ENCODE data around the gene KCNJ5.
"Not testable (repeated sequence)": the region's sequence is repeated elsewhere in the genome, so short reads cannot be mapped to it uniquely, and the experiment has no call there.

Gene KCNJ5

DNA sequence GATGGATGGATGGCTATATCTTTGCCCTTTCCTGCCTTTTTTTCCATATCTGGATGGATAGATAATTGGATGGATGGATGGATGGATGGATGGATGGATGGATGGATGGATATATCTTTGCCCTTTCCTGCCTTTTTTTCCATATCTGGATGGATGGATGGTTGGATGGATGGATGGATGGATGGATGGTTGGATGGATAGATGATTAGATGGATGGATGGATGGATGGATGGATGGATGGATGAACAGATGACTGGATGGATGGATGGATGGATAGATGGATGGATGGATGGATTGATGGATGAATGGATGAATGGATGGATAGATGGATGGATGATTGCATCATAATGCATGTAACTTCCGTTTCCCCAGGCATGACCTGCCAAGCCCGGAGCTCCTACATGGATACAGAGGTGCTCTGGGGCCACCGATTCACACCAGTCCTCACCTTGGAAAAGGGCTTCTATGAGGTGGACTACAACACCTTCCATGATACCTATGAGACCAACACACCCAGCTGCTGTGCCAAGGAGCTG is 24.9 kb downstream of the KCNJ5 start:
- H3K4me1 ChIP-seq (ENCODE audit: control insufficient read depth, insufficient read depth, low read length, poor library complexity, severe bottlenecking), result no peaks in the 10 kb centered on the region
- no peak overlapping the region for H3K27ac ChIP-seq (ENCODE audit: low read depth, low read length, severe bottlenecking)
- H3K36me3 ChIP-seq (ENCODE audit: control insufficient read depth, insufficient read depth, low read length), result no peaks in the 10 kb centered on the region
- H3K4me3 ChIP-seq (ENCODE audit: extremely low read depth, insufficient read depth, low read length, poor library complexity, severe bottlenecking), result no peak overlapping the region
- no peaks in the 10 kb centered on the region for H3K9me3 ChIP-seq (ENCODE audit: control insufficient read depth, low read length)
- WGBS, 2 experiments (ENCODE audit: insufficient coverage in 2 of 2), result no CpG with 5 or more reads among the region's 3 CpGs

GRCh38 chr11:128916681-128917080 is 25.5 kb downstream of the KCNJ5 start:
- Histone ChIP-seq H3K4me1 (ENCODE audit: control insufficient read depth, insufficient read depth, low read length, poor library complexity, severe bottlenecking) (no peaks in the 10 kb centered on the region), H3K9me3 (ENCODE audit: control insufficient read depth, low read length) (no peaks in the 10 kb centered on the region), H3K36me3 (ENCODE audit: control insufficient read depth, insufficient read depth, low read length) (no peaks in the 10 kb centered on the region), H3K4me3 (ENCODE audit: extremely low read depth, insufficient read depth, low read length, poor library complexity, severe bottlenecking) (no peak overlapping the region), H3K27ac (ENCODE audit: low read depth, low read length, severe bottlenecking) (no peak overlapping the region)
- WGBS, 2 experiments (ENCODE audit: insufficient coverage in 2 of 2), result 80 to 100% methylated on average over 1 to 2 of the region's 2 CpGs

DNA sequence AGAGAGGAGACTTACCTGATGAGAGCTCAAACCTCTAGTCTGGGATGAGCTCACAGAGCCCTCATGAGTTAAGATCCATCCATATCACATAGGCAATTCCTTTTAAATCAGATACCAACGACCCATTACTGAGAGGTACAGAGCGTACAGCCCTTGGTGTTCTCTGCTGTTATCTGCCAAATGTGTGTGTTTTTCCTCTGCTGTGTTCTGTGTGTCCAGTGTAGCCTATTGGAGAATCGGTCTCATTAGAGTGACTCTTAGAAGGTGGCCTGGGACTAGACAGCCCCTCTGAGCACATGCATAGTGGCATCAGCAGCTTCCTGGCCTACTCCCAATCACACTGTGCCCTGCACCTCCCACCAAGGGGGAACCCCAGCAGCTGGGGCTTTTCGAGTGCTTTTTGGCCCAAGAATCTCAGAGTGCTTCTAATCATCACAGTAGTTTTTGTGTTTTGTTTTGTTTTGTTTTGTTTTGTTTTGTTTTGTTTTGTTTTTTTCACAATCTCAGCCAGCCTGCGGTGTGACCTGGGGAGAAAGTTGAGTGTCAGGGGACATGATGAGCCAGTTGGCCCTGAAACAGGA is 26.1 kb downstream of the KCNJ5 start:
- Histone ChIP-seq H3K36me3 (ENCODE audit: control insufficient read depth, insufficient read depth, low read length) (no peaks in the 10 kb centered on the region), H3K9me3 (ENCODE audit: control insufficient read depth, low read length) (no peaks in the 10 kb centered on the region), H3K4me1 (ENCODE audit: control insufficient read depth, insufficient read depth, low read length, poor library complexity, severe bottlenecking) (no peaks in the 10 kb centered on the region), H3K27ac (ENCODE audit: low read depth, low read length, severe bottlenecking) (no peak overlapping the region), H3K4me3 (ENCODE audit: extremely low read depth, insufficient read depth, low read length, poor library complexity, severe bottlenecking) (no peak overlapping the region)
- 0 to 61% methylated on average over 1 to 3 of the region's 5 CpGs for WGBS, 2 experiments (ENCODE audit: insufficient coverage in 2 of 2)

- WGBS, 2 experiments (ENCODE audit: insufficient coverage in 2 of 2), result 88 to 89% methylated on average over 3 to 4 of the region's 5 CpGs
- Histone ChIP-seq H3K4me3 (ENCODE audit: extremely low read depth, insufficient read depth, low read length, poor library complexity, severe bottlenecking) (no peak overlapping the region), H3K9me3 (ENCODE audit: control insufficient read depth, low read length) (no peaks in the 10 kb centered on the region), H3K36me3 (ENCODE audit: control insufficient read depth, insufficient read depth, low read length) (no peaks in the 10 kb centered on the region), H3K4me1 (ENCODE audit: control insufficient read depth, insufficient read depth, low read length, poor library complexity, severe bottlenecking) (no peaks in the 10 kb centered on the region), H3K27ac (ENCODE audit: low read depth, low read length, severe bottlenecking) (no peak overlapping the region)
Measured at GRCh38 chr11:128919216-128919615, 28.1 kb downstream of the KCNJ5 start.

DNA sequence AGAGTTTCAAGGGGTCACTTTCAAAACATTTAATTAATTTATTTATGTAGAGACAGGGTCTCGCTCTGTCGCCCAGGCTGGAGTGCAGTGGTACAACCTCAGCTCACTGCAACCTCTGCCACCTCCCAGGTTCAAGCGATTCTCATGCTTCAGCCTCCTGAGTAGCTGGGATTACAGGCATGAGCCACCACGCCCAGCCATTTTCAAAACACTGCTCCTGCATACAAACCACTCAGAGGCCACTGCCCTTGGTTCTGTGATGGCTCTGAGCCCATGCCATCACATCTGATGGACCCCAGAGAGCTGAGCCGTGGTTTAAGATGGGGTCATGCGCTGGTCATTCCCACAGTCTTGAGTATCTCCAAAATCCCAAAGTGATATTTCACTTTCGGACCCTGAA is 28.5 kb downstream of the KCNJ5 start:
- not testable (repeated sequence) for H3K4me1 ChIP-seq (ENCODE audit: control insufficient read depth, insufficient read depth, low read length, poor library complexity, severe bottlenecking); H3K9me3 ChIP-seq (ENCODE audit: control insufficient read depth, low read length); H3K36me3 ChIP-seq (ENCODE audit: control insufficient read depth, insufficient read depth, low read length); H3K4me3 ChIP-seq (ENCODE audit: extremely low read depth, insufficient read depth, low read length, poor library complexity, severe bottlenecking); H3K27ac ChIP-seq (ENCODE audit: low read depth, low read length, severe bottlenecking)
- whole genome bisulfite sequencing, 2 experiments (ENCODE audit: insufficient coverage in 2 of 2), result 75 to 92% methylated on average over 4 to 5 of the region's 7 CpGs

- H3K27ac ChIP-seq (ENCODE audit: low read depth, low read length, severe bottlenecking), result no peak overlapping the region
- H3K9me3 ChIP-seq (ENCODE audit: control insufficient read depth, low read length), result no peaks in the 10 kb centered on the region
- no peak overlapping the region for H3K4me3 ChIP-seq (ENCODE audit: extremely low read depth, insufficient read depth, low read length, poor library complexity, severe bottlenecking)
- 87 to 92% methylated on average over 15 of the region's 15 CpGs for WGBS, 2 experiments (ENCODE audit: insufficient coverage in 2 of 2)
- H3K4me1 ChIP-seq (ENCODE audit: control insufficient read depth, insufficient read depth, low read length, poor library complexity, severe bottlenecking), result no peaks in the 10 kb centered on the region
- no peaks in the 10 kb centered on the region for H3K36me3 ChIP-seq (ENCODE audit: control insufficient read depth, insufficient read depth, low read length)
Measured at GRCh38 chr11:128920666-128921065, 29.5 kb downstream of the KCNJ5 start.

- Histone ChIP-seq H3K27ac (ENCODE audit: low read depth, low read length, severe bottlenecking) (no peak overlapping the region), H3K4me3 (ENCODE audit: extremely low read depth, insufficient read depth, low read length, poor library complexity, severe bottlenecking) (no peak overlapping the region), H3K4me1 (ENCODE audit: control insufficient read depth, insufficient read depth, low read length, poor library complexity, severe bottlenecking) (no peaks in the 10 kb centered on the region), H3K9me3 (ENCODE audit: control insufficient read depth, low read length) (no peaks in the 10 kb centered on the region), H3K36me3 (ENCODE audit: control insufficient read depth, insufficient read depth, low read length) (no peaks in the 10 kb centered on the region)
- WGBS, 2 experiments (ENCODE audit: insufficient coverage in 2 of 2), result 96 to 100% methylated on average over 1 to 2 of the region's 4 CpGs
Measured at GRCh38 chr11:128921793-128922192, 30.6 kb downstream of the KCNJ5 start.

DNA sequence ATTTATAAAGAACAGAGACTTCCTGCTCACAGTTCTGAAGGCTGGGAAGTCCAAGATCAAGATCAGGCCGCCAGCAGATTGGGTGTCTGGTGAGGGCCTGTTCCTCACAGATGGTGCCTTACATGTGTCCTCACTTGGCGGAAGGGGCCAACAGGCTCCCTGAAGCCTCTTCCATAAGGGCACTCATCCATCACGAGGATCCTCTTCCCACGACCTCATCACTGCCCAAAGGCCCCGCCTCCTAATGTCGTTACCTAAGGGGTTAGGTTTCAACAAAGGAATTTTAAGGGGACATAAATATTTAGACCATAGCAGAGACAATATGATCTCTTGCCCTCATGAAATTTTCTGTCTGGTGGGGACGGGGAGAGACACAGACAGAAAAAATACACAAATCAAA is 32.9 kb downstream of the KCNJ5 start:
- Histone ChIP-seq H3K9me3 (ENCODE audit: control insufficient read depth, low read length) (no peaks in the 10 kb centered on the region), H3K4me1 (ENCODE audit: control insufficient read depth, insufficient read depth, low read length, poor library complexity, severe bottlenecking) (no peaks in the 10 kb centered on the region), H3K27ac (ENCODE audit: low read depth, low read length, severe bottlenecking) (no peak overlapping the region), H3K4me3 (ENCODE audit: extremely low read depth, insufficient read depth, low read length, poor library complexity, severe bottlenecking) (no peak overlapping the region), H3K36me3 (ENCODE audit: control insufficient read depth, insufficient read depth, low read length) (no peaks in the 10 kb centered on the region)
- 72 to 100% methylated on average over 2 to 5 of the region's 7 CpGs for WGBS, 2 experiments (ENCODE audit: insufficient coverage in 2 of 2)

GRCh38 chr11:128924510-128925249 is 33.5 kb downstream of the KCNJ5 start:
- no peak overlapping the region for H3K27ac ChIP-seq (ENCODE audit: low read depth, low read length, severe bottlenecking)
- H3K4me1 ChIP-seq (ENCODE audit: control insufficient read depth, insufficient read depth, low read length, poor library complexity, severe bottlenecking), result peaks cover 2% of the 10 kb centered on the region
- no peaks in the 10 kb centered on the region for H3K36me3 ChIP-seq (ENCODE audit: control insufficient read depth, insufficient read depth, low read length)
- no peak overlapping the region for H3K4me3 ChIP-seq (ENCODE audit: extremely low read depth, insufficient read depth, low read length, poor library complexity, severe bottlenecking)
- no peaks in the 10 kb centered on the region for H3K9me3 ChIP-seq (ENCODE audit: control insufficient read depth, low read length)
- 73 to 75% methylated on average over 16 of the region's 16 CpGs for WGBS, 2 experiments (ENCODE audit: insufficient coverage in 2 of 2)

DNA sequence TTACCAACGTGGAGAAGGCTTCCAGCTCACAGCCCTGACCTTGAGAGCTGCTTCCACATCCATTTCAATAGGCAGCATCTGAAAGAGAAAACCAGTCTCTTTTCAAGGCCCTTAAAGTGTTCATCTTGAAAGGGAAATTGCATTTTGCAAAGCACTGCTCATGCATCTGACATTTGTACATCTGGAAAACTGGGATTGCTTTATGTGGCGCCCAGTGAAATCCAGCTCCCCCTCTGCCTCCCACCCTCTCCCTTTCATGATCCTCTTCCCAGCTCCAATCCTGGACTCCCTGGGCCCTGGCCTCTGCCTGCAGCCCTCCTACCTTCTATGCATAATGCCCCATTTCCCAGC is 34.1 kb downstream of the KCNJ5 start:
- WGBS, 2 experiments (ENCODE audit: insufficient coverage in 2 of 2), result 58 to 68% methylated on average over 2 of the region's 2 CpGs
- no peak overlapping the region for H3K4me3 ChIP-seq (ENCODE audit: extremely low read depth, insufficient read depth, low read length, poor library complexity, severe bottlenecking)
- H3K9me3 ChIP-seq (ENCODE audit: control insufficient read depth, low read length), result no peaks in the 10 kb centered on the region

GRCh38 chr11:128926000-128926399 is 34.8 kb downstream of the KCNJ5 start:
- Histone ChIP-seq H3K4me1 (ENCODE audit: control insufficient read depth, insufficient read depth, low read length, poor library complexity, severe bottlenecking) (peaks cover 8% of the 10 kb centered on the region), H3K9me3 (ENCODE audit: control insufficient read depth, low read length) (no peaks in the 10 kb centered on the region), H3K36me3 (ENCODE audit: control insufficient read depth, insufficient read depth, low read length) (no peaks in the 10 kb centered on the region), H3K27ac (ENCODE audit: low read depth, low read length, severe bottlenecking) (no peak overlapping the region), H3K4me3 (ENCODE audit: extremely low read depth, insufficient read depth, low read length, poor library complexity, severe bottlenecking) (no peak overlapping the region)
- WGBS, 2 experiments (ENCODE audit: insufficient coverage in 2 of 2), result no CpG with 5 or more reads among the region's 3 CpGs

More for the DNA sequence above, 34.1 kb downstream of the KCNJ5 start:
- H3K4me1 ChIP-seq (ENCODE audit: control insufficient read depth, insufficient read depth, low read length, poor library complexity, severe bottlenecking), result peaks cover 7% of the 10 kb centered on the region
- H3K27ac ChIP-seq (ENCODE audit: low read depth, low read length, severe bottlenecking), result no peak overlapping the region
- no peaks in the 10 kb centered on the region for H3K36me3 ChIP-seq (ENCODE audit: control insufficient read depth, insufficient read depth, low read length)
